ENCODE data around the gene GTPBP8.
A peak's percentile ranks its signal among the peaks of the same experiment; 100 is the strongest.
"Not testable (repeated sequence)": the region's sequence is repeated elsewhere in the genome, so short reads cannot be mapped to it uniquely, and the experiment has no call there.

Gene GTPBP8

GRCh38 chr3:113043686-113044085 is 52.9 kb downstream of the GTPBP8 start:
- no peaks in the 10 kb centered on the region for H3K4me1 ChIP-seq (ENCODE audit: insufficient read depth, low read length, severe bottlenecking)
- H3K9me3 ChIP-seq (ENCODE audit: low read length) = no peaks in the 10 kb centered on the region
- H3K9ac ChIP-seq (ENCODE audit: low read length) = no peak overlapping the region
- no peaks in the 10 kb centered on the region for H3K79me2 ChIP-seq (ENCODE audit: insufficient read depth, low read length)
- H2AFZ ChIP-seq (ENCODE audit: low read length) = no peak overlapping the region
- no peaks in the 10 kb centered on the region for H3F3A ChIP-seq (ENCODE audit: insufficient read depth, low read length)
- H3K9me2 ChIP-seq (ENCODE audit: low read depth, low read length) = no peaks in the 10 kb centered on the region
- no peak overlapping the region for H3K4me3 ChIP-seq (ENCODE audit: low read depth, low read length, poor library complexity, severe bottlenecking)
- no peak overlapping the region for H3K27ac ChIP-seq (ENCODE audit: low read depth, low read length, poor library complexity, severe bottlenecking)
- TF ChIP-seq EZH2 (IDR thresholded peaks at IDR 0.05; ENCODE audit: borderline replicate concordance, low read length) = no peak
- TF ChIP-seq, protein P1, sequence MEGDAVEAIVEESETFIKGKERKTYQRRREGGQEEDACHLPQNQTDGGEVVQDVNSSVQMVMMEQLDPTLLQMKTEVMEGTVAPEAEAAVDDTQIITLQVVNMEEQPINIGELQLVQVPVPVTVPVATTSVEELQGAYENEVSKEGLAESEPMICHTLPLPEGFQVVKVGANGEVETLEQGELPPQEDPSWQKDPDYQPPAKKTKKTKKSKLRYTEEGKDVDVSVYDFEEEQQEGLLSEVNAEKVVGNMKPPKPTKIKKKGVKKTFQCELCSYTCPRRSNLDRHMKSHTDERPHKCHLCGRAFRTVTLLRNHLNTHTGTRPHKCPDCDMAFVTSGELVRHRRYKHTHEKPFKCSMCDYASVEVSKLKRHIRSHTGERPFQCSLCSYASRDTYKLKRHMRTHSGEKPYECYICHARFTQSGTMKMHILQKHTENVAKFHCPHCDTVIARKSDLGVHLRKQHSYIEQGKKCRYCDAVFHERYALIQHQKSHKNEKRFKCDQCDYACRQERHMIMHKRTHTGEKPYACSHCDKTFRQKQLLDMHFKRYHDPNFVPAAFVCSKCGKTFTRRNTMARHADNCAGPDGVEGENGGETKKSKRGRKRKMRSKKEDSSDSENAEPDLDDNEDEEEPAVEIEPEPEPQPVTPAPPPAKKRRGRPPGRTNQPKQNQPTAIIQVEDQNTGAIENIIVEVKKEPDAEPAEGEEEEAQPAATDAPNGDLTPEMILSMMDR (IDR thresholded peaks at IDR 0.05; ENCODE audit: low read length) = no peak
- no peaks in the 10 kb centered on the region for H3K27me3 ChIP-seq (ENCODE audit: insufficient read depth, low read length)
- no peaks in the 10 kb centered on the region for H4K20me1 ChIP-seq (ENCODE audit: insufficient read depth, low read length)
- H3K4me2 ChIP-seq (ENCODE audit: low read length) = no peak overlapping the region
- H3K36me3 ChIP-seq (ENCODE audit: insufficient read depth, low read length) = no peaks in the 10 kb centered on the region

GRCh38 chr3:113046186-113046965 is 55.6 kb downstream of the GTPBP8 start:
- H3K9me3 ChIP-seq (ENCODE audit: low read length); H3K27me3 ChIP-seq (ENCODE audit: insufficient read depth, low read length): not testable (repeated sequence)

DNA sequence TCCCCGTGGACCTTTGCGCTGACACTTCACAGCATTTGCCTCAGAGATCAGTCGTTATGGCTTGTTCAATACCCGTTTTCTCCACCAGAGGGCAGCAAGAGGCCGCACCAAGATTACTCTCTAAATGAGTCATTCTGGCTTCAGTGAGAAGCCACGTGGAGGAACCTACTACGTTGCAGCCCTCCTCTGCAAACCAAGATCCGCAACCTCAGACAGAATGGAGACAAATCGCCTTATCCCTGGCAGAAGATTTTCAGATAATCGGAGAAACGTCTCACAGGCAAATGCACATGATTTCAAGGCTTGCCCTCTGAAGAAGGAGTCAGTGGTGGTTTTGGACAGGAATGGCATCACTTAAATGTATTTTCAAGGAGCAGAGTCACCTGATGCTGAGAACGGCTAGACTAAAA is 60.5 kb downstream of the GTPBP8 start:
- no peak overlapping the region for H3K27ac ChIP-seq (ENCODE audit: low read depth, low read length, poor library complexity, severe bottlenecking)

More at GRCh38 chr3:113046186-113046965, 55.6 kb downstream of the GTPBP8 start:
- H3K36me3 ChIP-seq (ENCODE audit: insufficient read depth, low read length); H3K9me2 ChIP-seq (ENCODE audit: low read depth, low read length); H3K4me2 ChIP-seq (ENCODE audit: low read length); H3F3A ChIP-seq (ENCODE audit: insufficient read depth, low read length); H3K9ac ChIP-seq (ENCODE audit: low read length); H3K4me1 ChIP-seq (ENCODE audit: insufficient read depth, low read length, severe bottlenecking); H3K27ac ChIP-seq (ENCODE audit: low read depth, low read length, poor library complexity, severe bottlenecking); H2AFZ ChIP-seq (ENCODE audit: low read length); H3K79me2 ChIP-seq (ENCODE audit: insufficient read depth, low read length); H3K4me3 ChIP-seq (ENCODE audit: low read depth, low read length, poor library complexity, severe bottlenecking); H4K20me1 ChIP-seq (ENCODE audit: insufficient read depth, low read length): not testable (repeated sequence)

More for the DNA sequence above, 60.5 kb downstream of the GTPBP8 start:
- no peak overlapping the region for H3K4me3 ChIP-seq (ENCODE audit: low read depth, low read length, poor library complexity, severe bottlenecking)
- H3K9me3 ChIP-seq (ENCODE audit: low read length) = no peaks in the 10 kb centered on the region
- H3K4me1 ChIP-seq (ENCODE audit: insufficient read depth, low read length, severe bottlenecking) = peaks cover 5% of the 10 kb centered on the region
- no peaks in the 10 kb centered on the region for H3K9me2 ChIP-seq (ENCODE audit: low read depth, low read length)
- TF ChIP-seq, protein P1 (IDR thresholded peaks at IDR 0.05; ENCODE audit: low read length) = peak; percentile 89
- TF ChIP-seq EZH2 (IDR thresholded peaks at IDR 0.05; ENCODE audit: borderline replicate concordance, low read length) = no peak
- H3K27me3 ChIP-seq (ENCODE audit: insufficient read depth, low read length) = no peaks in the 10 kb centered on the region
- H3K4me2 ChIP-seq (ENCODE audit: low read length) = peak overlapping the region; percentile 18
- no peaks in the 10 kb centered on the region for H3F3A ChIP-seq (ENCODE audit: insufficient read depth, low read length)
- H3K36me3 ChIP-seq (ENCODE audit: insufficient read depth, low read length) = no peaks in the 10 kb centered on the region
- no peaks in the 10 kb centered on the region for H4K20me1 ChIP-seq (ENCODE audit: insufficient read depth, low read length)
- H3K9ac ChIP-seq (ENCODE audit: low read length) = no peak overlapping the region
- H2AFZ ChIP-seq (ENCODE audit: low read length) = no peak overlapping the region
- no peaks in the 10 kb centered on the region for H3K79me2 ChIP-seq (ENCODE audit: insufficient read depth, low read length)

All from OCI-LY1 (cell line).